Smooth muscle cell of the umbilical artery (primary cell): Measurements from ENCODE around the gene TRIM40. TPM values are rescaled to one million over a fixed set of nuclear protein-coding genes. Genes with fewer than 3 reads are reported as not detected.

ENCODE experiments used
- total RNA-seq: library from RNA; depleted of rRNA; stranded (reverse); fragments of >200 nt; gene quantifications from 2 replicates; pipeline ENCODE4 v1.2.3, GENCODE V29; 2014

The TRIM40 gene, protein sequence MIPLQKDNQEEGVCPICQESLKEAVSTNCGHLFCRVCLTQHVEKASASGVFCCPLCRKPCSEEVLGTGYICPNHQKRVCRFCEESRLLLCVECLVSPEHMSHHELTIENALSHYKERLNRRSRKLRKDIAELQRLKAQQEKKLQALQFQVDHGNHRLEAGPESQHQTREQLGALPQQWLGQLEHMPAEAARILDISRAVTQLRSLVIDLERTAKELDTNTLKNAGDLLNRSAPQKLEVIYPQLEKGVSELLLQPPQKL
- total RNA-seq = not detected in 2 replicates

DNA sequence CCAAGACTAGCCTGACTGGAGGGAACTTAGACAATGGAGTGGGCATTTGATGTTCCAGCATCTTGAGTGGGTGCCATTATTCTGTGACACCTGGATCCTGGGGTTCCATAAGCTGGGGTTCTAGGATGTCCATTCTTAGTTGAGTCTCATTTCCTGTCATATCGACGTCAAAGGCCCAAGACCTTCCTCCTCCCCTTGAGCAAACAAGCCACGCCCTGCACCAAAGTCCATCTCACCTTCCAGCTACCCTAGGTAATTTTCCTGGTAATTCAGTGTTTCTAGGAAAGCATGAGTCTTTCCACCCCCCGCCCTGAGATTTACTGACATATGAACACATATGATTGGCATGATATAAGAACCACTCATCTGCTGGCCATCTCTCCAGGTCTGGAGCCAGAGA, at the start of gene TRIM40:
TRIM40 (plus strand) TSS at position 384 of the 400 bp plus-strand sequence. CDS start 897 bp downstream, outside the sequence.

DNA sequence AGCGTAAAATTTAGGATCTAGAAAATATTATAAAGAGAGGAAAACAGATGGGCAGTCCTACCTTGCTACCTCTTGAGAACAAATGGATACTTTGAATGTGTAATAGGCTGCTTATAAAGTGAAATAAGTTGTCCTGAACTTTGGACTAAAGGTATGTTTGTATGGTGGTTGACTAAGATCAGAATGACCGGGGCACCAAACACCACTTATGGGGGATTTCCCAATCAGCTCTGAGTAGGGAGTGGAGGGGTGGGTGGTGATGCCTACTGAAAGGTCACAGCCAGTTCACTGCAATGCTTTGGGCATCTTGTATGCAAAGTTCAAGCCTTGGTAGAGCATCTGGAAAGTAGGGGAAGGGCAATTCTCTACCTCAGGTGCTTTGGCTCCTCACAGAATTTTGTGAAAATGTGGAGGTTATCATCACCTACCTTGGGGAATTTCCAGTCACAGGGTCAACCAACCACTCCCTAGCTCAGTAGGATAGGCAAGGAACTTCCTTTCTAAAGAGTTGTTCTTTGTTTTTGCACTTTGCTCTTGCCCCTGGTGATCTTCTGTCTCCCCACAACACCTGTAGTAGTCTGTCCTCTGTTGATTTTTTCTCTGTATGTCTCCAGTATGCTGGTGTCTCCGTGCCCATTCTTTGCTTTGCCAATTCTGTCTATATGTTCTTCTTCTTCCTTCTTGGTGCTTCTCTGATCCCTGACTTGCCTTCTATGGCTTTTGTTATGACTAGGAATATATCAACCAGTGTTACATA, 22.8 kb upstream of the TRIM40 start, which contains the start of gene TRIM31:
TRIM31 (minus strand) TSS at position 88 of the 757 bp plus-strand sequence. CDS start 285 bp downstream, outside the sequence.

DNA sequence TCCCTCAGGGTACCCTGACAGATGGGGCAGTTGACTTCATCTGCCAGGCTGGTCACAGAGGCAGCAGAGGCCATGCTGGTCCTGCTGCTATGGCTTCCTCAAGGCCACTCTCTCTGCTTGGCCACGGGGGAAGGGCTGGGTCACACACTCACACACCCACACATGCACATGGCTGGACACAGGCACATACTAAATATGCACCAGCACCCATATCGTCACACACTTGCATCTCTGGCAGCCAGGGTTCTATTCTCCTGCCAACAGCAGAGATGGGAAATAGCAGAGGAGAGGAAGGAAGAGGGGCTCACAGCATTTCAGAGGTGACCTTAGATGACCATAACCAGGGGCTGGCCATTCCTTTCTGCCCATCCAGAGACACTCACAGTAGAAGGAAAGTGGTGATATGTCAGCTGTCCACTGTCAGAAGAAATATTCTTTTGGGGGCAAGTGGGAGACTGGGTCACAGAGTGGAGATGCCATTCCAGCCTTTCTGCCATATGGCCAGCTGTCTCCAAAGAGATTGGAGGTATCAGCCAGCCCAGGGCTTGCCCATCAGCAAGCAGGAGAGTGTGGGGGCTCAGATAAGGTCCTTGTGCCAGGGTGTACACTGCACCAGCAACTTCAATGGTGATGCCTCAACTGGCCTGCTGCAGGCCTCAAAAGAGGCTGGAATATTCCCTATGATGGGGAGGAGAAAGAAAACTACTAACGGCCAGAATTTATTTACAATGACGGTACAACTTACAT, 25.0 kb downstream of the TRIM40 start, which contains the start of gene TRIM10:
TRIM10 (minus strand) TSS at position 427 of the 747 bp plus-strand sequence; CDS start at position 74, 353 bp downstream.

DNA sequence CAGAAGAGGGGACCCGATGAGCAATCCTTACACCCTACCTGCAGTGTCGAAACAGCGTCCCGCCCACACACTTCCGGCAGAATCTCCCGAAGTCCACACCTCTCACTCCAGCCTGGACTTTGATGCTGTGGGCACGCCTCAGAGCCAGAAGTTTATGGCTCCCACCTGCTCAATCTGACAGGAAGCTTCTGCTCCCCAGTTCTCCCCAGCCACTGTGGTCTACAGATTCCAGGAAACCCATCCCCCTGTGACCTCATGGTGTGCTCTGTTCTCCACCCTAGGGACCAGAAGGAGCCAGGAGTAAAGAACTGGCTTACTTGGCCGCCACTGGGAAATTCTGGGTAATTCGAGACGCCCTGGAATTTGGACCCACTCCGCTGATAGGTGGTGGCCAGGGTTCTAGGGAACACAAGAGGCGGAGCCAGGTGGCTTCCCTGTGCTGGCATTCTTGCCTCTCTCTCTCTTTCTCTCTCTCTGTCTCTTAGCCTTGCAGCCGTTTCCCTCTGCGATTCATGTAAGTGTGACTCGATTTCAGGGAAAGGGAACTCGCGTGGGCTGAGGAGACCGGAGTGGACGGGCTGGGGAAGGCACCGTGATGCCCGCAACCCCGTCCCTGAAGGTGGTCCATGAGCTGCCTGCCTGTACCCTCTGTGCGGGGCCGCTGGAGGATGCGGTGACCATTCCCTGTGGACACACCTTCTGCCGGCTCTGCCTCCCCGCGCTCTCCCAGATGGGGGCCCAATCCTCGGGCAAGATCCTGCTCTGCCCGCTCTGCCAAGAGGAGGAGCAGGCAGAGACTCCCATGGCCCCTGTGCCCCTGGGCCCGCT, 27.4 kb downstream of the TRIM40 start, which contains the start of gene TRIM15:
TRIM15 (plus strand) TSS at position 457 of the 828 bp plus-strand sequence; CDS start at position 596, 139 bp downstream.

Other genes starting within 250 kb of the TRIM40 start
- gene HLA-A, start 193.6 kb upstream of the TRIM40 start, total RNA-seq = 462 and 651 TPM in 2 replicates
- gene POLR1H, start 74.9 kb upstream of the TRIM40 start, total RNA-seq = 13.3 and 28.2 TPM in 2 replicates
- 16.3 and 17.2 TPM in 2 replicates for gene PPP1R11, start 68.9 kb upstream of the TRIM40 start, total RNA-seq
- not detected in 2 replicates for gene RNF39, start 60.4 kb upstream of the TRIM40 start, total RNA-seq
- not detected in 2 replicates for gene TRIM31, start 23.1 kb upstream of the TRIM40 start, total RNA-seq
- not detected in 2 replicates for gene TRIM10, start 25.1 kb downstream of the TRIM40 start, total RNA-seq
- gene TRIM15, start 27.4 kb downstream of the TRIM40 start, total RNA-seq = not detected in 2 replicates
- 15.1 and 22.1 TPM in 2 replicates for gene TRIM26, start 77.3 kb downstream of the TRIM40 start, total RNA-seq
- gene TRIM39, start 190.8 kb downstream of the TRIM40 start, total RNA-seq = 9.5 and 10.8 TPM in 2 replicates
- gene RPP21, start 209.0 kb downstream of the TRIM40 start, total RNA-seq = 19.3 and 29.1 TPM in 2 replicates